Skin epidermis (tissue), 12 donors: ENCODE measurements around the gene EDN2.

Experiments used
- H3K27ac ChIP-seq, 21 experiments: fragments of 200-600 bp; sonication (generic) in 11 of 21; one replicate each; pipeline ENCODE4 v1.5.0; 2020; ENCODE audit warnings: mild to moderate bottlenecking in 3 of 21, inconsistent platforms in 2 of 21, moderate library complexity in 2 of 21
- H3K4me3 ChIP-seq, 7 experiments: fragments of 200-600 bp; sonication (generic) in 2 of 7; one replicate each; pipeline ENCODE4 v1.5.0; 2020; ENCODE audit warnings: inconsistent platforms in 2 of 7, mild to moderate bottlenecking in 2 of 7, moderate library complexity in 1 of 7

The EDN2 gene

GRCh38 chr1:41519667-41520066 lies 35.2 kb upstream of the EDN2 start:
- Histone ChIP-seq H3K27ac (no peak overlapping the region), H3K4me3 (no peak overlapping the region)

DNA sequence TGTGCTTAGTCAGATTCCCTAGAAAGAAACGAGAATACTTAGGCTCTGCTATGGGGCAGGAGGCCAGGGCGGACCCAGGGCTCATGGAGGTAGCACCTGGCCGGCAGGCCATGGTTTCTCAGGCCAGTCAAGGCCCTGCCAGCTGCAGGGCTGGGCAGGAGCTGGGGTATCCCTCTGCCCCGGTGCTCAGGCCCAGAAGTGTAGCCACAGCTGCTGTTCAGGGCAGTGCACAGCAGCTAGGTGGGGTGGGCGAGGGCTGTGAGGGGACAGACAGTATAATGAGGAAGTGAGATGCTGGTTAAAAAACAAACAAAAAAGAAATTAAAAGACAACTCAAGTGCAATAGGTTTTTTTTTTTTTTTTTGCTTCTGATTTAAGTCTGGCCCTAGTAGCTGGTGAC lies 34.0 kb upstream of the EDN2 start:
- no peak overlapping the region for H3K27ac ChIP-seq
- H3K4me3 ChIP-seq = no peak overlapping the region

DNA sequence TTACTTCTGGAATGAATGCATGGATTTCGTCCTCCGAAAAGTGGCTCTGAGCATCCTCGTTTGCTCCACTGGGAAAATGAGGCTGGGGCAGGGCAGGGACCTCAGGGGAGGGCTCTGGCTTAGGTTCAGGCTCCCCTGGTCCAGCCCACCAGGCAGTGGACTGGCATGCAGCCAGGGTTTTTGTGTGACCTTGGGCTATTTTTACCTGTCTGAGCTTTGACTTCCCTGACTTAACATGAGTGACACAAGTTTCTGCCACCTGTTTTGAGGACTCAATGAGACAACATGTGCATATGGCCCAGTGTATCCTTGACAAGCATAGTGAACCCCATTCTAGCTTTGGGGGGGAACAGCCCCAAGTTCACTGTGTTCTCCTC lies 32.6 kb upstream of the EDN2 start:
- H3K27ac ChIP-seq = no peak overlapping the region
- H3K4me3 ChIP-seq = no peak overlapping the region

DNA sequence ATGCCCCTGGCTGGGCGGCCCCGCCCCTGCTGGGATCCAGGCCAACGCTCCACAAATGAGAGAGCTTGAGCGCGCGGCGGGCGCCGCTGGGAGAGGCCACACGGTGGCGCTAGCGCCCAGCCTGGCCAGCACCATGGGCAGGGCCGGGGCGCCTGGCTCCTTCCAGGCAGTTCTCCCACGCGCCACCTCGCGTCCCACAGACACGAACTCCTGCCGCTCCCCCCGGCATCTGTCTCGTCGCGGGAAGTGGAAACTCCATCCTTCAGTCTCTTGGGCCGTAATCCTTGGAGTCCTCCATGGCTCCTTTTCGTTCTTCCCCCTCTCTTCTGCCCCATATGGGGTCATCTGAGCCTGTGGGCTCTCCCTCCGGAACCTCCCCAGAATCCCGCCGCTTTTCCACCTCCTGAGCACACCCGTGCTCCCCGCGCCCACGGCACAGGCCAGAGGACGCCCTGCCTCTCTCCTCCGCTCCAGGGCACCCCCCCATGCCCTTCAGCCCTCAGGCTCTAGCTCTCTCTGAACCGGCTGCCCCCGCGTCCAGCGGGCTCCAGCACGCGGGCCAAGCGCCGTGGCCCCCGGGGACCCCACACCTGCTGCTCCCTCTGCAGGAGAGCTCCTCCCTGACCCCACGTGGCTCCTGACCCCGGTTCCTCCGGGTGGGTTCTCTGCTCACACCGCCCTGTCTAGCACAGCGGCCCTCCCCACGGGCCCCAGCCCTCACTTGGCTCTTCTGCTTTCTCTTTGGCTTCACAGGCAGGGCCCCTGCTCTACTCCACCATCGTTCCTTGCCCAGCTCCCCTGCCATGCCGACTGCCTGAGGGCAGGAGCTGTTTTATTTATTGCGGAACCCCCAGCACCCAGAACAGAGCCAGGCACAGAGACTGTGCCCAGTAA lies 31.9 kb upstream of the EDN2 start:
- H3K4me3 ChIP-seq = peak overlapping the region in 6 of 7 experiments; percentile 4 to 37 (median 26)
- H3K27ac ChIP-seq = peak overlapping the region in 3 of 21 experiments; percentile 7 to 29 (median 21)

DNA sequence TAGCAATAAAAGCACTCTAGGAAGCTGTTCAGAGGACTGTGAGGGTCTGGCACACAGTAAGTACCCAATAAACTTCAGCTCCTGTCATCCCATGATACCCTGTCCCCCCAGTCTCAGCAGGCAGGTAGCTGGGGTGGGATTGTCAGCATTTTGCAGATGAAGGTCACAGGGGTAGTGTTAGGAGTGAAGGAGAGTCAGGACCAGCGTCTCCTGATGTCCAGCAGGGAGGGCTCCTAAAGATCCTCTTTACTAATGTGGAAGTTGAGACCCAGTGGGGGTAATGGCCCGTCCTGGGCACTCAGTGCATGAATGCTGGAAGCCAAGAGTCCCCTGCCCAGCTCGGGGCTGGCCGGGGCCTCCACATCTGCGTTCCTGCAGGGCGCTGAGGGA lies 31.3 kb upstream of the EDN2 start:
- H3K4me3 ChIP-seq = no peak overlapping the region
- peak overlapping the region in 1 of 21 experiments; percentile 34 for H3K27ac ChIP-seq

DNA sequence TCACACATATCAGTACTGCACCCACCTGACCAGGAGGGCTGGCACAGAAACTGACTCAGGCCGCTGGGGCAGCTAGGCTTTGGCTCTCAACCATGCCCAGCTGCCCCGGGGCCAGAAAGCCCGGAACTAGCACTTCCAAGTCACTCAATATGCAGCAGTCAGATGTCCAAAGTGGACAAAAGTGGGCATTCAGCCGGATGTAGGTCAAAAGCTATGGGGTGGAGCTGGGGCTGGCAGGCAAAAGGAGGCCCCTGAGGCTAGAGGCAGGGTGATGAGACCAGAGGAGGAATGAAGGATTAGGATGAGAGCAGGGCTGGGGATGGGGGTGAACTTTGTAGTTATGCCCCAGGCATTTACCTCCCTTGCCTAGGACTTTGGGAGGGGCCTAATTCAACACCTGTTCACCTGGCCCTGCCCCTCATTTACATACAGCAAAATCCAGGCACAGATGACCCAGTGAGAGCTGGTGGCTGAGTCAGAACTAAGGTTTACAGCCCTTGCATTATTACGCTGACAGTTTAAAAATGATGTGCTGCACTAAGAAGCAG lies 30.7 kb upstream of the EDN2 start:
- Histone ChIP-seq H3K27ac (peak overlapping the region in 1 of 21 experiments; percentile 34), H3K4me3 (no peak overlapping the region)

DNA sequence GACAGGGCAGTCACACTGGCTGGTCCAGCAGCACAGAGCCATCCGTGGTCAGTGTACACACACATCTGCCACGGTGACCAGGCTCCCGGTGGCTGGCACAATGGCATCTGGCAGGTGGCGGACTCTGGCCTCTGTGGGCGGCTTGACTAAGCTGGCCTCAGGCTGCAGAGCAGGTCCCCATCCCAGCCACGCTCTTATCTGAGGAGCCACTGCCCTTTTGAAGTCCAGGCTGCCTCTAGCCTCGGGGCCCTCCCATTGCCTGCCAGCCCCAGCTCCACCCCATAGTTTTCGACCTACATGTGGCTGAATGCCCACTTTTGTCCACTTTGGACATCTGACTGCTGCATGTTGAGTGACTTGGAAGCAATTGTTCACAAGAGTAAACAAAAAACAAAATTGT lies 29.9 kb upstream of the EDN2 start:
- no peak overlapping the region for H3K4me3 ChIP-seq
- no peak overlapping the region for H3K27ac ChIP-seq

DNA sequence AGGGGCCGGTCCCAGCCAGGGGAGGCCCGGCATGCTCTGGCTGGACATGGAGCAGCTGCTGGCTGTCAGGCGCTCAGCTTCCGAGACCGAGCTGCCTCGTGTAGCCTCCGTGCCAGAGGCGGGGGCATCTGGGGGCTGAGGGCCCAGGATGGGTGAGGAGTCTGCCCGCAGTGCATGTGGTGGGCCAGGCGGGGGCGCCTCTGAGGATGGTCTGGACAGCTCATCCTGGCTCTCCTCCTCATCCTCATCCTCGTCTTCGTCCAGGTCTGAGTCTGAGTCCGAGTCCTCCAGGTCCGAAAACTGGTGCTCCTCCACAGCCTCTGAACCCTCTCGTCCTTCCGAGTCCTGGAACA lies 28.9 kb upstream of the EDN2 start:
- no peak overlapping the region for H3K4me3 ChIP-seq
- no peak overlapping the region for H3K27ac ChIP-seq

- Histone ChIP-seq H3K4me3 (no peak overlapping the region), H3K27ac (no peak overlapping the region)
These were observed 28.4 kb upstream of the EDN2 start for GRCh38 chr1:41512701-41513382.

DNA sequence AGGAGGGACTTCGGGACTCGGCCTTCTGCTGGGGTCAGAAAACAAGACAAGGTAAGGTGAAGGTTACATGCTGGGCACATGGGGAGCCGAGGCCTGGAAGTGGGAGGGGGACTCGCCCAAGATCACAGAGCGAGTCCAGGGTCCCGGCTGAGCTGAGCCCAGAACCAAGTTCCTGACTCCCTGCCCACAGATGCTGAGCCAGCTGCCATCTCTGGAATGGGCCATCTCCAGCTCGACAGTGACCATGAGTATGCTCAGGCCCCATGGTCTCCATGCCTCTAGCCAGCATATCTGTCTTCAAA lies 26.7 kb upstream of the EDN2 start:
- Histone ChIP-seq H3K4me3 (no peak overlapping the region), H3K27ac (no peak overlapping the region)

DNA sequence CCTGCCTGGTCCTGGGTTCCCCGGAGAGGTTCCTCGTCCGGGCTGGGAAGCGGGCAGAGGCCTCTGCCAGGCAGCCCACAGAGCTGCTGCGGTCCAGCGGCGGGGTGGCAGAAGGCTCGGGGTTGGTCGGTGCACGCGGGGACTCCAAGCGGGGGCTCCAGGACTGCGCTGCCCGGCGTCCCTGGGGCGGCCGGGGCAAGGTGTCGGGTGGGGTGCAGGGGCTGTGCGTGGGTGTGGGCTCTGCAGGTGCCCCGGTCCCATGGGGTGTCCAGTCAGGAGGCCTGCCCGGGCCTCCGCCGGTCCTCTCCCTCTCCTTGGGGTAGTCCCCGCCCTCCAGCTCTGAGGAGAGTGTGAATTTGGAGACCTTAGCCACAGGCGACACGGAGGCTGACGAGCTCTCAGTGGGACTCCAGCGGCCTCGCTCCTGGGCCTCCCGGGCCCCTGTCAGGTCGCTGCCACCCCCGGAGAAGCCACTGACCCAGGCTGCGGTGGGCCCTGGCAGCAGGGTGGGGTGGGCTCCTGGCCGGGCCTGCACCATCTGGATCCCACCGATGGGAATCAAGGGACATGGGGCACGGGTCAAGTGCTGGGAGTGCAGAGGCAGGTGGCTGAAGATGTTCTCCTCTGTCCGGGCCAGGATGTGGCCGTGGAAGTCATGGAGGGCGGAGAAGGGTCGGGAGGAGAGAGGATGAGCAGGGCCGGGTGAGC lies 26.2 kb upstream of the EDN2 start:
- Histone ChIP-seq H3K4me3 (no peak overlapping the region), H3K27ac (no peak overlapping the region)

DNA sequence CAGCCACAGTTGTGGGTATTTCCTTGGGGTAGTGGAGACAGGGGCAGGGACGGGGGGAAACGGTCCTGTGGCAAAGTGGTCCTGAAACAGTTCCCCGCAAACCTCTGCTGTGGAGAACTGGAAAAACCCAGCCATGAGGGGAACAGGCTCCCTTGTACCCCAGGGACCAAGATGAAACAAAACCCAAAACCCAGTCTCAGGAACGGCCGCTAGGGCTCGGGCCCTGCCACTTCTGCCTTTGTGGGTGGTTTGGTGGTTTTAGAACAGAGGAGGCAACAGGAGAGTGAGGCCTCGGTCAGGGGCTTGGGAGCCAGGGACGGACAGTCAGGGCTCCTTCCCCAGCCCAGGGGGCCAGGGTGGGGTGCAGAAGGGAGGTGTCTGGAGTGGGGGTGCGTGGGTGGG lies 24.8 kb upstream of the EDN2 start:
- Histone ChIP-seq H3K4me3 (no peak overlapping the region), H3K27ac (no peak overlapping the region)

- Histone ChIP-seq H3K27ac (peak overlapping the region in 1 of 21 experiments; percentile 5), H3K4me3 (no peak overlapping the region)
These were observed 23.8 kb upstream of the EDN2 start for GRCh38 chr1:41508290-41508689.

- Histone ChIP-seq H3K27ac (peak overlapping the region in 1 of 21 experiments; percentile 5), H3K4me3 (no peak overlapping the region)
These were observed 23.4 kb upstream of the EDN2 start for GRCh38 chr1:41507836-41508235.

- Histone ChIP-seq H3K4me3 (no peak overlapping the region), H3K27ac (no peak overlapping the region)
These were observed 22.7 kb upstream of the EDN2 start for GRCh38 chr1:41507110-41507720.

- Histone ChIP-seq H3K27ac (peak overlapping the region in 3 of 21 experiments; percentile 18 to 34 (median 27)), H3K4me3 (no peak overlapping the region)
These were observed 19.9 kb upstream of the EDN2 start for GRCh38 chr1:41504114-41505035.

GRCh38 chr1:41503538-41504113 lies 19.1 kb upstream of the EDN2 start:
- Histone ChIP-seq H3K27ac (peak overlapping the region in 5 of 21 experiments; percentile 18 to 34 (median 28)), H3K4me3 (no peak overlapping the region)

DNA sequence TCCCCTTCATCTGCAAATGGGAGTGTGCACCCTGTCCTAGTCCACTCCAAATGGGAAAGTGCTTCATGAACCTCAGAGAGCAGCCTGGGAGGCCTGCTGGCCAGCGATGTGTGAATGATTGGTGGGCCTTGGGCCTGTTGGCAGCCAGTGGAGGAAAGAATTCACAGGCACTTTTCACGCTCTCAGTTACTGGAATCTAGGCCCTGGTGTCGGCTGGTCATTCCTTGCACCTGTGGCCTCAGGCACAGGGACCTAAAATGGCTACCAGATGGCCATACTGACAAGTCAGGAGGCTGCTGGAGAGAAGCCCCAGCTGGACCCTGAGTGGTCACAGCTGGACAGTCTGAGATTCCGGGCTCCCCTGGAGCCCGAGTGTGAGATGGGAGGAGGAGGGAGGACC lies 18.4 kb upstream of the EDN2 start:
- Histone ChIP-seq H3K27ac (peak overlapping the region in 3 of 21 experiments; percentile 18 to 31 (median 28)), H3K4me3 (no peak overlapping the region)

DNA sequence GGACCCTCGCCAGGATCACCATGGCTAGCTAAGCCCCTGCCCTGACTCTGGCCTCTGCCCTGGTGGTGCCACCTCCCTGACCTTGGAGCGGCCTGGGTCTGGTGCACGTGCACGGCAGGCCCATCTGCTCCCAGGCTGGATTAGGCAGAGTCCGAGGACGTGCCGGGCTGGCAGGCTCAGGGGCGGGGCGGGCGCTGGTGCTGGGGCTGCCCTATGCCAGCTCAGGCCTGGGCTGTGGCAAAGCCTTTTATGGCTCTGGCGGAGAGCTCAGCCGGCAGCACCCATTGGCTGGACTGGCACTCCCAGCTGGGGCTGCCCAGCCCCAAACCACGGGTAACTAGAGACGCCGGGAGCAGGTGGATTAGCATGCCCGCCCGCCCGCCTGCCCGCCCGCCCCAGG lies 17.1 kb upstream of the EDN2 start:
- Histone ChIP-seq H3K27ac (peak overlapping the region in 2 of 21 experiments; percentile 2 to 22), H3K4me3 (no peak overlapping the region)
